ENCODE results near the gene TOGARAM1. TPM values are rescaled to one million over a fixed set of nuclear protein-coding genes. Genes with fewer than 3 reads are reported as not detected.

TOGARAM1 gene
- polyA plus RNA-seq, 1 experiment, result 13.2 TPM

- POLR2A ChIA-PET, result no interaction called here
These were observed 66.2 kb downstream of the TOGARAM1 start for GRCh38 chr14:45028107-45028626.

GRCh38 chr14:45034730-45035129, 72.7 kb downstream of the TOGARAM1 start:
- Histone ChIP-seq H3K27me3 (ENCODE audit: control insufficient read depth, insufficient read depth, low read length) (no peaks in the 10 kb centered on the region), H3K4me3 (ENCODE audit: low read depth, low read length) (no peak overlapping the region), H3K9me3 (ENCODE audit: control insufficient read depth, insufficient read depth, low read length) (peaks cover 4% of the 10 kb centered on the region; the same call in 1 of the 2 replicates), H3K27ac (ENCODE audit: low read depth, low read length) (no peak overlapping the region)
- ChIA-PET CTCF (interaction anchor here (1.5 kb wide), 1 partner anchor 219 kb away, joined by 4 read pairs; the partner anchor contains the start of gene MIS18BP1), POLR2A (no interaction called here)
- TF ChIP-seq CTCF (IDR thresholded peaks at IDR 0.05; ENCODE audit: low read depth, low read length), result no peak
- no peak for DNase-seq (ENCODE audit: low read depth, low spot score)

More at GRCh38 chr14:45028107-45028626, 66.2 kb downstream of the TOGARAM1 start:
- no peak for TF ChIP-seq CTCF (IDR thresholded peaks at IDR 0.05; ENCODE audit: low read depth, low read length)
- H3K9me3 ChIP-seq (ENCODE audit: control insufficient read depth, insufficient read depth, low read length), result no peaks in the 10 kb centered on the region
- H3K27ac ChIP-seq (ENCODE audit: low read depth, low read length), result no peak overlapping the region
- no peak for DNase-seq (ENCODE audit: low read depth, low spot score)
- H3K4me3 ChIP-seq (ENCODE audit: low read depth, low read length), result no peak overlapping the region
- no peaks in the 10 kb centered on the region for H3K27me3 ChIP-seq (ENCODE audit: control insufficient read depth, insufficient read depth, low read length)
- CTCF ChIA-PET, result no interaction called here

- no peak for TF ChIP-seq CTCF (IDR thresholded peaks at IDR 0.05; ENCODE audit: low read depth, low read length)
- ChIA-PET POLR2A (no interaction called here), CTCF (no interaction called here)
- H3K27ac ChIP-seq (ENCODE audit: low read depth, low read length), result no peak overlapping the region
- DNase-seq (ENCODE audit: low read depth, low spot score), result no peak
- H3K4me3 ChIP-seq (ENCODE audit: low read depth, low read length), result no peak overlapping the region
- H3K9me3 ChIP-seq (ENCODE audit: control insufficient read depth, insufficient read depth, low read length), result peaks cover 4% of the 10 kb centered on the region; the same call in 1 of the 2 replicates
- no peaks in the 10 kb centered on the region for H3K27me3 ChIP-seq (ENCODE audit: control insufficient read depth, insufficient read depth, low read length)
These were observed 76.3 kb downstream of the TOGARAM1 start for GRCh38 chr14:45038256-45038655.

GRCh38 chr14:45038865-45039264, 76.9 kb downstream of the TOGARAM1 start:
- POLR2A ChIA-PET, result no interaction called here

GRCh38 chr14:45039390-45039789, 77.4 kb downstream of the TOGARAM1 start:
- Histone ChIP-seq H3K27me3 (ENCODE audit: control insufficient read depth, insufficient read depth, low read length) (no peaks in the 10 kb centered on the region), H3K27ac (ENCODE audit: low read depth, low read length) (no peak overlapping the region), H3K9me3 (ENCODE audit: control insufficient read depth, insufficient read depth, low read length) (peaks cover 4% of the 10 kb centered on the region; the same call in 1 of the 2 replicates), H3K4me3 (ENCODE audit: low read depth, low read length) (no peak overlapping the region)
- ChIA-PET CTCF (no interaction called here), POLR2A (no interaction called here)
- no peak for TF ChIP-seq CTCF (IDR thresholded peaks at IDR 0.05; ENCODE audit: low read depth, low read length)
- DNase-seq (ENCODE audit: low read depth, low spot score), result no peak

More at GRCh38 chr14:45038865-45039264, 76.9 kb downstream of the TOGARAM1 start:
- CTCF ChIA-PET, result no interaction called here
- Histone ChIP-seq H3K27me3 (ENCODE audit: control insufficient read depth, insufficient read depth, low read length) (no peaks in the 10 kb centered on the region), H3K27ac (ENCODE audit: low read depth, low read length) (no peak overlapping the region), H3K4me3 (ENCODE audit: low read depth, low read length) (no peak overlapping the region), H3K9me3 (ENCODE audit: control insufficient read depth, insufficient read depth, low read length) (peaks cover 4% of the 10 kb centered on the region; the same call in 1 of the 2 replicates)
- TF ChIP-seq CTCF (IDR thresholded peaks at IDR 0.05; ENCODE audit: low read depth, low read length), result no peak
- DNase-seq (ENCODE audit: low read depth, low spot score), result no peak

All from AG04450 (cell line).